ENCODE measurements around the gene HMBS. TPM values are rescaled to one million over a fixed set of nuclear protein-coding genes. Genes with fewer than 3 reads are reported as not detected.

The HMBS gene
- total and polyA plus RNA-seq, 2 of the 8 experiments (the other 6 are each of a cell fraction or from before 2014, with no cell fraction given) = 69.3 to 109 TPM

GRCh38 chr11:119062779-119063178 is 21.9 kb upstream of the HMBS start:
- FAIRE-seq = no peak
- POLR2A ChIA-PET (ENCODE audit: partially characterized antibody) = interaction anchor here (0.6 to 2.2 kb wide), 2 partner anchors 8 to 22 kb away, joined by 3 to 7 read pairs; partner anchors contain the start of gene HMBS
- H2BK5ac ChIP-seq (ENCODE audit: low read depth, low read length) = no peak overlapping the region
- TF ChIP-seq CEBPB (IDR thresholded peaks at IDR 0.05; ENCODE audit: low read depth, low read length) (no peak), CTBP2 (IDR thresholded peaks at IDR 0.05; ENCODE audit: borderline replicate concordance, insufficient read depth, insufficient read length, low read length) (no peak), TCF12 (IDR thresholded peaks at IDR 0.05; ENCODE audit: low read depth, low read length) (no peak), KDM5A (IDR thresholded peaks at IDR 0.05; ENCODE audit: low read length) (no peak), KDM1A (IDR thresholded peaks at IDR 0.05; ENCODE audit: borderline replicate concordance, low read length) (no peak), POLR2AphosphoS5 (IDR thresholded peaks at IDR 0.05; ENCODE audit: low read depth, low read length) (no peak), ASH2L (IDR thresholded peaks at IDR 0.05; ENCODE audit: low read length) (no peak), HDAC6 (IDR thresholded peaks at IDR 0.05; ENCODE audit: low read depth, low read length) (no peak), CREB1 (IDR thresholded peaks at IDR 0.05) (no peak), CBX8 (IDR thresholded peaks at IDR 0.05; ENCODE audit: borderline replicate concordance, low read depth, low read length) (no peak)
- TF ChIP-seq, protein P1, sequence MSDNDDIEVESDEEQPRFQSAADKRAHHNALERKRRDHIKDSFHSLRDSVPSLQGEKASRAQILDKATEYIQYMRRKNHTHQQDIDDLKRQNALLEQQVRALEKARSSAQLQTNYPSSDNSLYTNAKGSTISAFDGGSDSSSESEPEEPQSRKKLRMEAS (IDR thresholded peaks at IDR 0.05) = no peak
- TF ChIP-seq, protein P2, sequence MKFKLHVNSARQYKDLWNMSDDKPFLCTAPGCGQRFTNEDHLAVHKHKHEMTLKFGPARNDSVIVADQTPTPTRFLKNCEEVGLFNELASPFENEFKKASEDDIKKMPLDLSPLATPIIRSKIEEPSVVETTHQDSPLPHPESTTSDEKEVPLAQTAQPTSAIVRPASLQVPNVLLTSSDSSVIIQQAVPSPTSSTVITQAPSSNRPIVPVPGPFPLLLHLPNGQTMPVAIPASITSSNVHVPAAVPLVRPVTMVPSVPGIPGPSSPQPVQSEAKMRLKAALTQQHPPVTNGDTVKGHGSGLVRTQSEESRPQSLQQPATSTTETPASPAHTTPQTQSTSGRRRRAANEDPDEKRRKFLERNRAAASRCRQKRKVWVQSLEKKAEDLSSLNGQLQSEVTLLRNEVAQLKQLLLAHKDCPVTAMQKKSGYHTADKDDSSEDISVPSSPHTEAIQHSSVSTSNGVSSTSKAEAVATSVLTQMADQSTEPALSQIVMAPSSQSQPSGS (IDR thresholded peaks at IDR 0.05; ENCODE audit: low read length) = no peak

More at GRCh38 chr11:119062779-119063178, 21.9 kb upstream of the HMBS start:
- Histone ChIP-seq H2BK12ac (ENCODE audit: low read depth, low read length) (no peak overlapping the region), H3K14ac (ENCODE audit: insufficient read length) (no peak overlapping the region), H3K9me3 (ENCODE audit: insufficient read depth in 2 of 2, low read depth in 1 of 2, low read length in 1 of 2) (no peaks in the 10 kb centered on the region; a peak in 1 of 4 replicates), H3K27ac (ENCODE audit: low read depth, low read length) (no peak overlapping the region), H3K4me2 (ENCODE audit: insufficient read depth in 1 of 2, low read depth in 2 of 2, low read length in 2 of 2) (no peak overlapping the region), H3K79me2 (ENCODE audit: control insufficient read depth in 1 of 2, insufficient read depth in 2 of 2, low read length in 2 of 2) (peaks cover 0 to under 1% of the 10 kb centered on the region in 2 experiments; a peak in 1 of 4 replicates), H4K8ac (ENCODE audit: extremely low read depth, insufficient read depth, low read length) (no peak overlapping the region), H4K5ac (ENCODE audit: insufficient read length, low read depth, low read length) (no peak overlapping the region), H2AFZ (ENCODE audit: low read length) (no peak overlapping the region), H3K27me3 (replicated peaks in 1 of 4; ENCODE audit: control insufficient read depth in 3 of 4, extremely low read depth in 1 of 4, insufficient read depth in 3 of 4, low read length in 3 of 4) (no peaks in the 10 kb centered on the region), H3K36me3 (ENCODE audit: control insufficient read depth in 2 of 4, insufficient read depth in 4 of 4, low read length in 3 of 4) (no peaks in the 10 kb centered on the region), H4K91ac (replicated peaks; ENCODE audit: insufficient read length, low read length) (no peak overlapping the region), H3K18ac (ENCODE audit: extremely low read depth, low read length) (no peak overlapping the region), H3K23ac (ENCODE audit: insufficient read length) (no peak overlapping the region), H2BK15ac (ENCODE audit: low read length) (no peak overlapping the region), H3K4ac (replicated peaks; ENCODE audit: insufficient read length, low read depth, low read length) (no peak overlapping the region), H2AK5ac (ENCODE audit: low read depth, low read length) (no peak overlapping the region), H2BK120ac (replicated peaks; ENCODE audit: low read depth, low read length) (no peak overlapping the region), H3K9ac (replicated peaks in 1 of 4; ENCODE audit: extremely low read depth in 1 of 4, low read depth in 3 of 4, low read length in 3 of 4) (no peak overlapping the region), H3K79me1 (ENCODE audit: low read depth, low read length) (no peaks in the 10 kb centered on the region), H4K20me1 (replicated peaks in 1 of 2; ENCODE audit: control insufficient read depth in 1 of 2, insufficient read depth in 2 of 2, low read length in 2 of 2) (no peaks in the 10 kb centered on the region), H3K23me2 (ENCODE audit: low read depth, low read length) (no peaks in the 10 kb centered on the region), H2BK20ac (ENCODE audit: low read length) (no peak overlapping the region), H3K4me1 (replicated peaks in 1 of 4; ENCODE audit: control insufficient read depth in 3 of 4, insufficient read depth in 4 of 4, low read length in 3 of 4) (peaks cover 0 to 3% (median under 1%) of the 10 kb centered on the region in 4 experiments; a peak in 3 of 7 replicates), H3K4me3 (ENCODE audit: extremely low read depth in 1 of 4, insufficient read depth in 2 of 4, low read depth in 3 of 4, low read length in 4 of 4) (no peak overlapping the region), H3K56ac (replicated peaks; ENCODE audit: insufficient read length, low read depth, low read length) (no peak overlapping the region)
- CTCF ChIA-PET (ENCODE audit: partially characterized antibody) = interaction anchor here (0.7 to 1.9 kb wide), 7 partner anchors 11 to 510 kb away, joined by 3 to 7 read pairs (median 3); partner anchors contain the start of gene MCAM
- WGBS, 2 experiments (ENCODE audit: extremely low coverage in 1 of 2, insufficient coverage in 1 of 2, insufficient read length in 1 of 2, insufficient replicate concordance in 2 of 2, low coverage in 1 of 2, low lambda C conversion rate in 2 of 2, missing lambda C conversion rate in 1 of 2) = 91% methylated on average over 5 of the region's 5 CpGs; no CpG with 5 or more reads in 1 of the 2 experiments
- no peak for DNase-seq (ENCODE audit: low read depth in 1 of 2, low spot score in 2 of 2)
